ENCODE results near the gene RPRD2.

Gene RPRD2

DNA sequence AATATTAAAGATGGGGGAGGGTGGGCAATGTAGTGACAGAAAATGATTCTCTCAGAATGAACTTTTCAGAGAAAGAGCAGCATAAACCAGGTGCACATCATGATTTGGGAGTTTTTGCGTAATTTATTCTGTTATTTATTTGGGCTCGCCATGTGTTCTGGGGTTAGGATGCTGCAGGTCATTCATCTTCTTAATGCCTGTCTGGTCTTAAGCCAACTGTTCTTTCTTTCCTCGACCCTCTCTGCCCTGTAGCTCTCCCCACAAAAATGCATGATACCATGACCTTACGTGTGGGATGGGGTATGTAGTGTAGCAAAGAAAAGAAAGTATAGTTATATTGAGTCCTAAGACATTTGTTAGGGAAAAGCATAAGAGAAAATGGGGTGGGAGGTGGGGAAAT, 110.9 kb downstream of the RPRD2 start:
- no peak overlapping the region for H3K27ac ChIP-seq (ENCODE audit: low read length)
- no peaks in the 10 kb centered on the region for H3K9me3 ChIP-seq (ENCODE audit: control insufficient read depth in 1 of 2, low read length in 2 of 2)
- H3K27me3 ChIP-seq (ENCODE audit: low read depth, low read length) = no peaks in the 10 kb centered on the region
- peaks cover 0 to 5% of the 10 kb centered on the region in 2 donors for H3K4me1 ChIP-seq (ENCODE audit: control insufficient read depth in 1 of 2, insufficient read depth in 2 of 2, low read length in 2 of 2)
- peaks cover 22 to 31% of the 10 kb centered on the region in 2 donors for H3K36me3 ChIP-seq (ENCODE audit: control insufficient read depth in 1 of 2, insufficient read depth in 2 of 2, low read length in 2 of 2)
- no peak overlapping the region for H3K4me3 ChIP-seq (ENCODE audit: low read depth in 1 of 2, low read length in 2 of 2)

DNA sequence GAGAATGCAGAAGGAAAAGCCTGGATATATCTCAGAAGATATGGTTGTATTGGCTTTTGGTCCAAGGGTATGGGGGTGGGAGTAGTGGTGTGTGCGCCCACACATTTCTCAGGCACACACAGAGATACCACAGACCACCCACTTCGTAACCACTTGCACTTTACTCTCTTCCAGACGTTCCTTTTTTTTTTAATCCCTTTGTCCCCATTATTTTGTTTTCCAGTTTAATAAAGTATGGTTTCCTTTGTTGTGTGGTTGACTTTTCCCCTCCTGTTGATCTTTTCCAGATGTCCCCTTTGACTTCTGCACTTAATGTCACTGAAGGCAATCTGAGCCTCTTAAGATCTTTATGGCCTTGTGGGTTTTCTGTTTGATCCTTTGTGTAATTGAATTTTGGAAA, 112.8 kb downstream of the RPRD2 start:
- Histone ChIP-seq H3K27ac (ENCODE audit: low read length) (no peak overlapping the region), H3K9me3 (ENCODE audit: control insufficient read depth in 1 of 2, low read length in 2 of 2) (no peaks in the 10 kb centered on the region), H3K36me3 (ENCODE audit: control insufficient read depth in 1 of 2, insufficient read depth in 2 of 2, low read length in 2 of 2) (peaks cover 5 to 14% of the 10 kb centered on the region in 2 donors), H3K27me3 (ENCODE audit: low read depth, low read length) (no peaks in the 10 kb centered on the region), H3K4me3 (ENCODE audit: low read depth in 1 of 2, low read length in 2 of 2) (no peak overlapping the region), H3K4me1 (ENCODE audit: control insufficient read depth in 1 of 2, insufficient read depth in 2 of 2, low read length in 2 of 2) (peaks cover 0 to 5% of the 10 kb centered on the region in 2 donors)

DNA sequence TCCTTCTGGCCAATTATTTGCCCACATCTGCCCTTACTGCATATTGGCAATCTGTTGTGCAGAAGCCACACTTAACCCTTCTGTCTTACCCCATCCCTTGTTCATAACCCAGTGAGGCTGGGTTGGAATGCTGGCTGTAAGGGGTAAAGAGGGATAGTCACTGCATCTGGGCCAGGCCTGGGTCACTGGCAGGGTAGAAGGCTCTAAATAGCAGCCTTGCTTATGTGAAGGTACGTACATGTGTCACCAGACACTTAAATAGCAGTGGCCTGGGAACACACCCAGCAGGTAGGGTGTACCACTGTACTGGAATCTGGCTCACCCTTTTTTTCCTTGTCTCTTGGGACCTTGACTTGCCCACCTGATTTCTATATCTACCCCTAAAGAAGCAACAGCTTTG, 113.4 kb downstream of the RPRD2 start:
- peaks cover 0 to 5% of the 10 kb centered on the region in 2 donors for H3K4me1 ChIP-seq (ENCODE audit: control insufficient read depth in 1 of 2, insufficient read depth in 2 of 2, low read length in 2 of 2)
- no peak overlapping the region for H3K27ac ChIP-seq (ENCODE audit: low read length)
- no peaks in the 10 kb centered on the region for H3K27me3 ChIP-seq (ENCODE audit: low read depth, low read length)
- peaks cover 0 to 8% of the 10 kb centered on the region in 2 donors for H3K36me3 ChIP-seq (ENCODE audit: control insufficient read depth in 1 of 2, insufficient read depth in 2 of 2, low read length in 2 of 2)
- no peaks in the 10 kb centered on the region for H3K9me3 ChIP-seq (ENCODE audit: control insufficient read depth in 1 of 2, low read length in 2 of 2)
- no peak overlapping the region for H3K4me3 ChIP-seq (ENCODE audit: low read depth in 1 of 2, low read length in 2 of 2)

DNA sequence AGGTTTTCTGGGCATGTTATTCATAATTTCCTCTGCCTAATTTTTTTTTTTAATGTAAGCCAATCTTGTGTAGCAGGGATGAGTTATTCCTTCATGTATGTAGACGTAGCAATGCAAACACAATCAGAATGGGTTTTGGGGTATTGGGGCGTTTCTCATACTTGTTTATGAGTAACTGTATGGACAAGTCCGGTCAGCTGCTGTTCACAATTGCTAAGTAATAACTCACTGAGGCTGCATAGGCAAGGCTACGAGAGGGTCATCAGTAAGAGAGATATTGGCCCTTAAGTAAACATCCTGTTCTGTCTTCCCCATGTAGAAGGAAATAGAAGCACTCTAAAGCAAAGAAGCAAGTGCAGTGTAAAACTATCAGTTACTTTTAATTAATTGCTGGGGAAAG, 113.8 kb downstream of the RPRD2 start:
- Histone ChIP-seq H3K4me1 (ENCODE audit: control insufficient read depth in 1 of 2, insufficient read depth in 2 of 2, low read length in 2 of 2) (peaks cover 0 to 5% of the 10 kb centered on the region in 2 donors), H3K36me3 (ENCODE audit: control insufficient read depth in 1 of 2, insufficient read depth in 2 of 2, low read length in 2 of 2) (peaks cover 0 to 4% of the 10 kb centered on the region in 2 donors), H3K27me3 (ENCODE audit: low read depth, low read length) (no peaks in the 10 kb centered on the region), H3K27ac (ENCODE audit: low read length) (no peak overlapping the region), H3K4me3 (ENCODE audit: low read depth in 1 of 2, low read length in 2 of 2) (no peak overlapping the region), H3K9me3 (ENCODE audit: control insufficient read depth in 1 of 2, low read length in 2 of 2) (no peaks in the 10 kb centered on the region)

DNA sequence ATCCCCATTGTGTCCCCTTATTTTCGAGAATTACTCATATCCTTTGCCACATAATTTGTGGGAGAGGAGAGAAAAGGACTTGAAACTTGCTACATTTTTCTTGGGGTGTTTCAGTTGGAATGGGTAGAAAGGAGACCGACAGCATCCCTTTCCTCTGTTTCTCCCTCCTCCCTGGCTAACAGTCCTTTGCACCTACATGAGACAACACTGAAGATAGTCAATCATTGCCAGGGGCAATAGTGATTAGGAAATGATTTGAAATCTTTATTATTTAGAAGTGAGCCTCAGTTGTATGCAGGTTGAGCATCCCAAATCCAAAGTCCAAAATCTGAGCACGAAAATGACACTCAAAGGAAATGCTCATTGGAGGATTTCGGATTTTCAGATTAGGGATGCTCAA, 115.4 kb downstream of the RPRD2 start:
- no peaks in the 10 kb centered on the region for H3K9me3 ChIP-seq (ENCODE audit: control insufficient read depth in 1 of 2, low read length in 2 of 2)
- no peaks in the 10 kb centered on the region for H3K36me3 ChIP-seq (ENCODE audit: control insufficient read depth in 1 of 2, insufficient read depth in 2 of 2, low read length in 2 of 2)
- H3K27me3 ChIP-seq (ENCODE audit: low read depth, low read length) = no peaks in the 10 kb centered on the region
- H3K4me1 ChIP-seq (ENCODE audit: control insufficient read depth in 1 of 2, insufficient read depth in 2 of 2, low read length in 2 of 2) = peaks cover 0 to 5% of the 10 kb centered on the region in 2 donors
- H3K27ac ChIP-seq (ENCODE audit: low read length) = no peak overlapping the region
- no peak overlapping the region for H3K4me3 ChIP-seq (ENCODE audit: low read depth in 1 of 2, low read length in 2 of 2)

DNA sequence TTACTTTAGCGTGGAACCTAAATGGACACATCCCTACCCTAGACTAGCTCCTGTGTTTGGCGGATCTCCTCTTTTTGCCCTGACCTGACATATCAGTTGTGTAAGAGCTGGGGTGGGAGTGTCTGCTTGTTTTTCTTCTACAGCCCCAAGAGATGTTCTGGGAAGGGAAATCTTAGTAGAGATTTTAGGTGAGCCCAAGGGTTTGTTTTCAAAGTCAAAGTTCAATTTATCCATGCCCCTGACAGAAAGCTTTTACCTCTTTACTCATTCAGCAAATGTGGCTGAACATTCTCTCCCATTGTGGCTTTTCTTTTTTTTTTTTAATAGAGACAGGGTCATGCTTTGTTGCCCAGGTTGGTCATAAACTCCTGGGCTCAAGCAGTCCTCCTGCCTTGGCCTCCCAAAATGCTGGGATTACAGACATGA, 116.0 kb downstream of the RPRD2 start:
- Histone ChIP-seq H3K27me3 (ENCODE audit: low read depth, low read length) (no peaks in the 10 kb centered on the region), H3K27ac (ENCODE audit: low read length) (no peak overlapping the region), H3K36me3 (ENCODE audit: control insufficient read depth in 1 of 2, insufficient read depth in 2 of 2, low read length in 2 of 2) (no peaks in the 10 kb centered on the region), H3K4me3 (ENCODE audit: low read depth in 1 of 2, low read length in 2 of 2) (no peak overlapping the region), H3K4me1 (ENCODE audit: control insufficient read depth in 1 of 2, insufficient read depth in 2 of 2, low read length in 2 of 2) (peaks cover 0 to 1% of the 10 kb centered on the region in 2 donors), H3K9me3 (ENCODE audit: control insufficient read depth in 1 of 2, low read length in 2 of 2) (no peaks in the 10 kb centered on the region)

DNA sequence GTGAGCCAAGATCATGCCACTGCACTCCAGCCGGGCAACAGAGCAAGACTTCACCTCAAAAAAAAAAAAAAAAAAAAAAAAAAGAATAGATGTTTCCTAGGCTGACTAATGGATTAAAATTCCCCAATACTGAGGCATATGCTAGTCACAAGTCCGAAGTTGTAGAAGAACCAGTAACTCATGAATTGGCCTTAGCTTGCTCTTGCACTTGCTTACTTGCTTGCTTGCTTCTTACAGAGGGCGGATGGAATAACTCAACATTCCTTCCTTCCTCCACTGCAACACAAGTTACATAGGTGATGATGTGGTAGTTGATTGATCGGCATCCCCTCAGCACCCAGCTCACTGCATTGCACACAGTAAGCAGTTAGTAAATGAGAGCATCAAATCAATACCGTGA, 120.5 kb downstream of the RPRD2 start:
- no peak overlapping the region for H3K4me3 ChIP-seq (ENCODE audit: low read depth in 1 of 2, low read length in 2 of 2)
- H3K9me3 ChIP-seq (ENCODE audit: control insufficient read depth in 1 of 2, low read length in 2 of 2) = no peaks in the 10 kb centered on the region
- no peak overlapping the region for H3K27ac ChIP-seq (ENCODE audit: low read length)
- H3K4me1 ChIP-seq (ENCODE audit: control insufficient read depth in 1 of 2, insufficient read depth in 2 of 2, low read length in 2 of 2) = peaks cover 6 to 8% of the 10 kb centered on the region in 2 donors
- no peaks in the 10 kb centered on the region for H3K27me3 ChIP-seq (ENCODE audit: low read depth, low read length)
- H3K36me3 ChIP-seq (ENCODE audit: control insufficient read depth in 1 of 2, insufficient read depth in 2 of 2, low read length in 2 of 2) = peaks cover 3 to 5% of the 10 kb centered on the region in 2 donors

DNA sequence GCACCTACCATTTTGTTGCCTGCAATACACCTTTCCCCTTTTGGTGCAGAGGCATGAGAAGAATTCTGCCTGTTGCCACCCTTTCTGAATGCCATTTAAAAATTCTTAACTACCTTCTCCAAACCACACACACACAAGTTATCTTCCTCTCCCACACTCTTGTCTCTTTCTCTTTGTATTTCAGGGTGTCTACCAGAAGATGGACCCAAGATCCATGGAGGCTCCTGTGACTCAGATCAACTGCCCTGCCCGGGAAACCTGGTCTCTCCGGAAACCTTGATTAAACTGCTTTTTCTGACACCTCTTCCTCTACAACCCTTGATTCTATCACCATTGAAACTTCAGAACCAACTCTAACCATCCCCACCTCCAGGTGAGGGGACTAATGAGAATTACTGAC, 120.9 kb downstream of the RPRD2 start:
- peaks cover 3 to 6% of the 10 kb centered on the region in 2 donors for H3K36me3 ChIP-seq (ENCODE audit: control insufficient read depth in 1 of 2, insufficient read depth in 2 of 2, low read length in 2 of 2)
- H3K4me1 ChIP-seq (ENCODE audit: control insufficient read depth in 1 of 2, insufficient read depth in 2 of 2, low read length in 2 of 2) = peaks cover 6 to 8% of the 10 kb centered on the region in 2 donors
- no peak overlapping the region for H3K27ac ChIP-seq (ENCODE audit: low read length)
- no peaks in the 10 kb centered on the region for H3K9me3 ChIP-seq (ENCODE audit: control insufficient read depth in 1 of 2, low read length in 2 of 2)
- no peaks in the 10 kb centered on the region for H3K27me3 ChIP-seq (ENCODE audit: low read depth, low read length)
- H3K4me3 ChIP-seq (ENCODE audit: low read depth in 1 of 2, low read length in 2 of 2) = no peak overlapping the region

DNA sequence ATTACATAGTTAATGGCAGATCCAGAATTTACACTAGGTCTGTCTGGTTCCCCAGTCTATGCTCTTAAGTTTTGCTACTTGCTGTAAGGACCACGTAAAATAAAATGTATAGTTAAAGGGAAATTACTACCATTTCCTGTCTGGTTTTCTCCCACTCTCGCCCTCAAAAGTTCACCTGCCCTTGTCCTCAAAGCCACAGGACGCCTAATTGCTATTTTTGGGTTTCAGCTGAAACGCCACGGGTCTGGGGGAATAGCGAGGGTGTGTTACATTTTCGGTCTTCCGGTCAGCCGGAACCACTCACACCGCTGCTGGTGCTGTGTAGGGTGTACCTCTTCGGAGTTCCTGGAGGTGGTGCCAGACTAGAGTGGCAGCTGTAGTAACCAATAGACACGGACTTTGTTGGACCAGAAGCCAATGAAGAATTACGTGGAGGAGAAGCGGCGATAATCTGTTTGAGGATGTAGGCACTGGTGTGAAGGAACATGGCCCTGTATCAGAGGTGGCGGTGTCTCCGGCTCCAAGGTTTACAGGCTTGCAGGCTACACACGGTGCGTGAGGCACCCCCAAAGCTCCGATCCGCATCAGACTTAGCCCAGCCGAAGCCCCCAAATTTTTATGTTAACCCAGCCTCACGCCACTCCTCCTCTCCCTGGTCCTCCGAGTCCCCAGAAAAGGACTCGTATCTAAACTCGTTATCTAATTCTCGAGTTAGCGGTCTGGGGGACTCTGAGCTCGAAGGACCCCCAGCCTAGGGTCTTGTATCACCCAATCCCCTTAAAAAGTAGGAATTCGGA, 123.2 kb downstream of the RPRD2 start, which contains the start of gene TARS2:
Gene TARS2 (plus strand): TSS at position 454 of the 797 bp plus-strand sequence. CDS start 32 bp downstream, at position 486.
- no peaks in the 10 kb centered on the region for H3K27me3 ChIP-seq (ENCODE audit: low read depth, low read length)
- no peaks in the 10 kb centered on the region for H3K9me3 ChIP-seq (ENCODE audit: control insufficient read depth in 1 of 2, low read length in 2 of 2)
- peak within 1 kb of the TSS; percentile 77 for H3K27ac ChIP-seq (ENCODE audit: low read length)
- peak within 1 kb of the TSS; percentile 90 to 99 for H3K4me3 ChIP-seq (ENCODE audit: low read depth in 1 of 2, low read length in 2 of 2)
- H3K4me1 ChIP-seq (ENCODE audit: control insufficient read depth in 1 of 2, insufficient read depth in 2 of 2, low read length in 2 of 2) = peaks cover 6 to 8% of the 10 kb centered on the region in 2 donors
- peaks cover 15 to 20% of the 10 kb centered on the region in 2 donors for H3K36me3 ChIP-seq (ENCODE audit: control insufficient read depth in 1 of 2, insufficient read depth in 2 of 2, low read length in 2 of 2)

DNA sequence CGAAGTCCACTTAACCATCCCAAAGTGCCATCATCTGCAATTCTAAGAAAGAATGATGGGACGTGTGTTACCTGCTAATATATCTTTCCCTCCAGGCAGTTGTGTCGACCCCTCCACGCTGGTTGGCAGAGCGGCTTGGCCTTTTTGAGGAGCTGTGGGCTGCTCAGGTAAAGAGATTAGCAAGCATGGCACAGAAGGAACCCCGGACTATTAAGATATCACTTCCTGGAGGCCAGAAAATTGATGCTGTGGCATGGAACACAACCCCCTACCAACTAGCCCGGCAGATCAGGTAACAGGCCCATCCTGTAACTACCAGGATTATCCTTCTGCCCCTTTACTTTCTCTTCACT, 123.8 kb downstream of the RPRD2 start:
- no peaks in the 10 kb centered on the region for H3K9me3 ChIP-seq (ENCODE audit: control insufficient read depth in 1 of 2, low read length in 2 of 2)
- no peaks in the 10 kb centered on the region for H3K27me3 ChIP-seq (ENCODE audit: low read depth, low read length)
- peak overlapping the region; percentile 77 for H3K27ac ChIP-seq (ENCODE audit: low read length)
- H3K4me3 ChIP-seq (ENCODE audit: low read depth in 1 of 2, low read length in 2 of 2) = peak overlapping the region; percentile 90 to 99
- H3K36me3 ChIP-seq (ENCODE audit: control insufficient read depth in 1 of 2, insufficient read depth in 2 of 2, low read length in 2 of 2) = peaks cover 18 to 24% of the 10 kb centered on the region in 2 donors
- H3K4me1 ChIP-seq (ENCODE audit: control insufficient read depth in 1 of 2, insufficient read depth in 2 of 2, low read length in 2 of 2) = peaks cover 6 to 8% of the 10 kb centered on the region in 2 donors

DNA sequence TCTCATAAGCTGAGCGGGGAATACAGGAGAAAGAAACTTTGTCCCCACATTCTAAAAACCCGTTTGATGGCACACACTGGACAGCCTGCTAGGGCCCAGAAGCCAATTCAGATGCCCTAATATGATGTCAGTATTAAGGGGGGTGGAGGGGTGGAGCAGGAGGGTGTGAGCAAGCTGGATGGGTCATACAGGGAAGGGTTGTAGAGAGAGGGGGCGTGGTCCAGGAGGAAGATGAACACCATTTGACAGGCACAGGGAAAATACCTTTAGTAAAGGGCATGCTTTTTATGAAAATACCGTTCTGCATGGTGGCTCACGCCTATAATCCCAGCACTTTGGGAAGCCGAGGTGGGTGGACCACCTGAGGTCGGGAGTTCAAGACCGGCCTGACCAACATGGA, 129.2 kb downstream of the RPRD2 start:
- Histone ChIP-seq H3K9me3 (ENCODE audit: control insufficient read depth in 1 of 2, low read length in 2 of 2) (no peaks in the 10 kb centered on the region), H3K27me3 (ENCODE audit: low read depth, low read length) (no peaks in the 10 kb centered on the region), H3K27ac (ENCODE audit: low read length) (no peak overlapping the region), H3K4me3 (ENCODE audit: low read depth in 1 of 2, low read length in 2 of 2) (no peak overlapping the region), H3K36me3 (ENCODE audit: control insufficient read depth in 1 of 2, insufficient read depth in 2 of 2, low read length in 2 of 2) (peaks cover 35 to 59% of the 10 kb centered on the region in 2 donors), H3K4me1 (ENCODE audit: control insufficient read depth in 1 of 2, insufficient read depth in 2 of 2, low read length in 2 of 2) (peaks cover under 1 to 2% of the 10 kb centered on the region in 2 donors)

Data from muscle layer of duodenum (tissue), 2 donors.